Neural progenitor cell (in vitro differentiated cells): ENCODE measurements around the gene CACUL1.

Source experiments
- EZH2 ChIP-seq: fragments of 200-600 bp; sonication (generic); IDR thresholded peaks from 2 replicates; pipeline ENCODE4 v1.6.1; 2017; ENCODE audit warnings: antibody characterized with exemption, mild to moderate bottlenecking, moderate library complexity
- TF ChIP-seq, protein P1 (sequence below): fragments of 200-600 bp; sonication (generic); IDR thresholded peaks from 2 replicates; pipeline ENCODE4 v1.5.1; 2017; ENCODE audit warnings: antibody characterized with exemption, mild to moderate bottlenecking

DNA sequence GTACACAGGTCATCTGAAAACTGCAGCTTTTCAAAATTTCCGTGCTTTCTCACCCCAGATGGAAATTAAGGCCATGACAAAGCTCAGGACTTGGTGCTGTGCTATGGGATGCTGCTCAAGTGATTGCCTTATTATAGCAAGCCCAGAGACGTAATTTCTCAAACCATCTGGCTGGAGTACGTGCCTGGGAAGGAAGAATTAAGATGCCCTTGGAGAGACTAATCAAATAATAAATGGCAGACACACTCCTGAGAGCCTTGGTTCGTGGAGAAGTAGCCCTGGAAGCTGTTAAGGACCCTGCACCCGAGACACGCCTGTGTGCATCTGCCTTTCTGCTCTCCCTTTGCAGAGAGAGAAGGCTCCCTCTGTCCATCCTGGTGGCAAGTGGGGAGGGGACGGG is 121.0 kb downstream of the CACUL1 start:
- TF ChIP-seq, protein P1, sequence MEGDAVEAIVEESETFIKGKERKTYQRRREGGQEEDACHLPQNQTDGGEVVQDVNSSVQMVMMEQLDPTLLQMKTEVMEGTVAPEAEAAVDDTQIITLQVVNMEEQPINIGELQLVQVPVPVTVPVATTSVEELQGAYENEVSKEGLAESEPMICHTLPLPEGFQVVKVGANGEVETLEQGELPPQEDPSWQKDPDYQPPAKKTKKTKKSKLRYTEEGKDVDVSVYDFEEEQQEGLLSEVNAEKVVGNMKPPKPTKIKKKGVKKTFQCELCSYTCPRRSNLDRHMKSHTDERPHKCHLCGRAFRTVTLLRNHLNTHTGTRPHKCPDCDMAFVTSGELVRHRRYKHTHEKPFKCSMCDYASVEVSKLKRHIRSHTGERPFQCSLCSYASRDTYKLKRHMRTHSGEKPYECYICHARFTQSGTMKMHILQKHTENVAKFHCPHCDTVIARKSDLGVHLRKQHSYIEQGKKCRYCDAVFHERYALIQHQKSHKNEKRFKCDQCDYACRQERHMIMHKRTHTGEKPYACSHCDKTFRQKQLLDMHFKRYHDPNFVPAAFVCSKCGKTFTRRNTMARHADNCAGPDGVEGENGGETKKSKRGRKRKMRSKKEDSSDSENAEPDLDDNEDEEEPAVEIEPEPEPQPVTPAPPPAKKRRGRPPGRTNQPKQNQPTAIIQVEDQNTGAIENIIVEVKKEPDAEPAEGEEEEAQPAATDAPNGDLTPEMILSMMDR = no peak
- no peak for TF ChIP-seq EZH2
